HG02943 (cell line): ENCODE data around the gene FKBP15.
"Not testable (repeated sequence)": the region's sequence is repeated elsewhere in the genome, so short reads cannot be mapped to it uniquely, and the experiment has no call there.

ENCODE experiments used
- ATAC-seq: cut with Tn5 transposase; IDR thresholded peaks from one replicate; pipeline ENCODE4 v1.9.1; 2021; ENCODE audit warnings: mild to moderate bottlenecking, low read depth, moderate library complexity; ENCODE audit not compliant: unreplicated experiment

FKBP15 gene

GRCh38 chr9:113221003-113221799, at the start of gene FKBP15, which contains the start of gene SLC31A1:
TSS of gene FKBP15 (minus strand) at chr9:113221277. CDS start at chr9:113221243, 34 bp downstream.
TSS of gene SLC31A1 (plus strand) at chr9:113221544. CDS start at chr9:113256149, 34,605 bp downstream.
- ATAC-seq, result peak; percentile 90

GRCh38 chr9:113269871-113270270, 48.8 kb upstream of the FKBP15 start:
- no peak for ATAC-seq

GRCh38 chr9:113269355-113269754, 48.3 kb upstream of the FKBP15 start:
- no peak for ATAC-seq

- ATAC-seq, result no peak
Measured at GRCh38 chr9:113267911-113268566, 47.0 kb upstream of the FKBP15 start.

- no peak for ATAC-seq
Measured at GRCh38 chr9:113266174-113266573, 45.1 kb upstream of the FKBP15 start.

GRCh38 chr9:113261917-113262671, 41.0 kb upstream of the FKBP15 start:
- no peak for ATAC-seq

- ATAC-seq, result no peak
Measured at GRCh38 chr9:113258282-113258681, 37.2 kb upstream of the FKBP15 start.

GRCh38 chr9:113257863-113258262, 36.8 kb upstream of the FKBP15 start:
- ATAC-seq, result no peak

GRCh38 chr9:113255438-113255837, 34.4 kb upstream of the FKBP15 start:
- ATAC-seq, result no peak

GRCh38 chr9:113254991-113255390, 33.9 kb upstream of the FKBP15 start:
- no peak for ATAC-seq

GRCh38 chr9:113250807-113251206, 29.7 kb upstream of the FKBP15 start:
- no peak for ATAC-seq

- ATAC-seq, result not testable (repeated sequence)
Measured at GRCh38 chr9:113249661-113250060, 28.6 kb upstream of the FKBP15 start.

GRCh38 chr9:113247640-113248039, 26.6 kb upstream of the FKBP15 start:
- ATAC-seq, result no peak

GRCh38 chr9:113246928-113247327, 25.9 kb upstream of the FKBP15 start:
- no peak for ATAC-seq

GRCh38 chr9:113245894-113246293, 24.8 kb upstream of the FKBP15 start:
- ATAC-seq, result no peak

- ATAC-seq, result no peak
Measured at GRCh38 chr9:113244556-113244955, 23.5 kb upstream of the FKBP15 start.

- no peak for ATAC-seq
Measured at GRCh38 chr9:113241161-113241560, 20.1 kb upstream of the FKBP15 start.

GRCh38 chr9:113238859-113239232, 17.8 kb upstream of the FKBP15 start:
- ATAC-seq, result no peak

- ATAC-seq, result no peak
Measured at GRCh38 chr9:113238202-113238858, 17.3 kb upstream of the FKBP15 start.

GRCh38 chr9:113237026-113237425, 15.9 kb upstream of the FKBP15 start:
- ATAC-seq, result no peak
